BLaER1 treated with 17β-estradiol and CSF1 and Interleukin-3, amounts not matched to agents 10 nM and 100 nM (cell line): ENCODE results near the gene CCDC138.

Source experiments
- H3K27ac ChIP-seq, 11 experiments: shearing (Covaris generic); formaldehyde crosslinking; 2 replicates each; pipeline ENCODE4 v1.8.1; 2022
- H3K27me3 ChIP-seq, 11 experiments: shearing (Covaris generic); formaldehyde crosslinking; 2 replicates each; pipeline ENCODE4 v1.8.1; 2022
- H3K36me3 ChIP-seq, 11 experiments: shearing (Covaris generic); formaldehyde crosslinking; 2 replicates each; pipeline ENCODE4 v1.8.1; 2022
- H3K4me1 ChIP-seq, 10 experiments: shearing (Covaris generic); formaldehyde crosslinking; 2 replicates each; pipeline ENCODE4 v1.8.1; 2022
- H3K4me2 ChIP-seq, 11 experiments: shearing (Covaris generic); formaldehyde crosslinking; 2 replicates each; pipeline ENCODE4 v1.8.1; 2022
- H3K4me3 ChIP-seq, 10 experiments: shearing (Covaris generic); formaldehyde crosslinking; 2 replicates each; pipeline ENCODE4 v1.8.1; 2022
- H3K9ac ChIP-seq, 11 experiments: shearing (Covaris generic); formaldehyde crosslinking; 2 replicates each; pipeline ENCODE4 v1.8.1; 2022
- H3K9me3 ChIP-seq, 11 experiments: shearing (Covaris generic); formaldehyde crosslinking; replicated peaks in 1 of 11; 2 replicates each; pipeline ENCODE4 v1.8.1; 2022
- H4K20me1 ChIP-seq, 11 experiments: shearing (Covaris generic); formaldehyde crosslinking; 2 replicates each; pipeline ENCODE4 v1.8.1; 2022
- Cebpa-rat ChIP-seq, 11 experiments: shearing (Covaris generic); IDR thresholded peaks; 2 replicates each; pipeline ENCODE4 v1.8.1; 2022

CCDC138 gene

DNA sequence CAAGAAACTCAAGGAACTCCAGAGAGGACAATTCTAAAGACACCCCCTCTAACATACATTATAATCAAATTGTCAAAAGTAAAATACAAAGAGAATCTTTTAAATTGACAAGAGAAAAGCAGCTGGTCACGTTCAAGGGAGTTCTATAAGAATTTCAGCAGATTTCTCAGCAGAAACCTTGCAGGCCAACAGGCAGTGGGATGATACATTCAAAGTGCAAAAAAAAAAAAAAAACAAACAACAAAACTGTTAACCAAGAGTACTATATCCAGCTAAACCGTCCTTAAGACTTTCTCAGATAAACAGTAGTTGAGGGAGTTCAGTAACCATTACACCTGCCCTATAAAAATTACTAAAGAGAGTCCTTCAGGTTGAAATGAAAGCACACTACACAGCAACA lies 33.9 kb downstream of the CCDC138 start:
- H3K9me3 ChIP-seq: peaks cover 46 to 67% (median 58%) of the 10 kb centered on the region in 11 experiments
- no peak overlapping the region for H3K9ac ChIP-seq
- no peaks in the 10 kb centered on the region for H3K27me3 ChIP-seq
- peaks cover 0 to 27% (median 19%) of the 10 kb centered on the region in 10 experiments; a peak in 13 of 20 replicates for H3K4me1 ChIP-seq
- no peak overlapping the region for H3K4me3 ChIP-seq
- H3K27ac ChIP-seq: no peak overlapping the region
- no peak overlapping the region for H3K4me2 ChIP-seq
- no peaks in the 10 kb centered on the region for H4K20me1 ChIP-seq
- no peak for TF ChIP-seq Cebpa-rat (IDR thresholded peaks at IDR 0.05)
- peaks cover 58 to 85% (median 66%) of the 10 kb centered on the region in 11 experiments for H3K36me3 ChIP-seq

DNA sequence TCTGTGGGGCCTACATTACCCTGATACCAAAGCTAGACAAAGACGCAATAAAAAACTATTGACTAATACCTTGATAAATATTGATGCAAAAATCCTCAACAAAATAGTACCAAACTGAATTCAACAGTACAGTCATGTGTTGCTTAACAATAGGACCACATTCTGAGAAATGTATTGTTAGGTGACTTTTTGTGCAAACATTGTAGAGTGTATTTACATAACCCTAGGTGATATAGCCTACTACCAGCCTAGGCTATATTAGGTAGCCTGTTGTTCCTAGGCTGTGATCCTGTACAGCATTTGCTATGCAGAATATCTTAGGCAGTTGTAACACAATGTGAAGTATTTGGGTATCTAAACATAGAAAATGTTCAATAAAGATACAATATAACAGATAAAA lies 36.7 kb downstream of the CCDC138 start:
- no peaks in the 10 kb centered on the region for H4K20me1 ChIP-seq
- H3K4me3 ChIP-seq: no peak overlapping the region
- H3K4me2 ChIP-seq: peak overlapping the region in 8 of 11 experiments; percentile 10 to 78 (median 36); a peak in 11 of 22 replicates
- H3K4me1 ChIP-seq: peaks cover 0 to 27% (median 19%) of the 10 kb centered on the region in 10 experiments; a peak in 13 of 20 replicates
- no peaks in the 10 kb centered on the region for H3K27me3 ChIP-seq
- no peak for TF ChIP-seq Cebpa-rat (IDR thresholded peaks at IDR 0.05)
- H3K27ac ChIP-seq: no peak overlapping the region
- H3K9ac ChIP-seq: no peak overlapping the region
- H3K9me3 ChIP-seq: peaks cover 31 to 41% (median 35%) of the 10 kb centered on the region in 11 experiments
- H3K36me3 ChIP-seq: peaks cover 35 to 75% (median 43%) of the 10 kb centered on the region in 11 experiments

DNA sequence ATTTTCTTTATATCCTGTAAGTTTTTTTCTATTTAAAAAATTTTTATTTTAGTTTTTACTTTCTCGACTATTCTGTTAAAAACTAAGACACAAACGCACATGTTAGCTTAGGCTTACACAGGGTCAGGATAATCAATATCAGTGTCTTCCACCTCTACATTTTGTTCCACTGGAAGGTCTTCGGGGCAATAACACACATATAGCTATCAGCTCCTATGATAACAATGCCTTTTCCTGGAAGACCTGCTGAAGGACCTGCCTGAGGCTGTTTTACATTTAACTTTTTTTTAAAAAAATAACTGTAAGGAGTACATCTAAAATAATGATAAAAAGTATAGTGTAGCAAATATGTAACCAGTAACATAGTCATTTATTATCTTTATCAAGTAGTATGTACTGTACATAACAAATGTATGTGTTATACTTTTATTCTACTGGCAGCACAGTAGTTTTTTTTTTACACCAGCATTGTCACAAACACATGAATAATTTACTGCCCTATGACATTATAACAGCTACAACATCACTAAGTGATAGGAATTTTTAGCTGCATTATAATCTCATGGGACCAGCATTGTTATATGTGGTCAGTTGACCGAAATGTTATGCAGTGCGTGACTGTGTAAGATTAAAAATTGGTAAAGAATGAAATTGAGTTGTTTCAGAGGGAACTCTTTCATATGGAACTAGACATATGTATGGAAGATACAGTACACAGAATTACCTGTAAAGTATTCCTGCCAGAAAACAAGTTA lies 37.9 kb downstream of the CCDC138 start:
- Histone ChIP-seq H3K9me3 (peaks cover 23 to 32% (median 25%) of the 10 kb centered on the region in 11 experiments), H3K27me3 (no peaks in the 10 kb centered on the region), H3K27ac (no peak overlapping the region)

DNA sequence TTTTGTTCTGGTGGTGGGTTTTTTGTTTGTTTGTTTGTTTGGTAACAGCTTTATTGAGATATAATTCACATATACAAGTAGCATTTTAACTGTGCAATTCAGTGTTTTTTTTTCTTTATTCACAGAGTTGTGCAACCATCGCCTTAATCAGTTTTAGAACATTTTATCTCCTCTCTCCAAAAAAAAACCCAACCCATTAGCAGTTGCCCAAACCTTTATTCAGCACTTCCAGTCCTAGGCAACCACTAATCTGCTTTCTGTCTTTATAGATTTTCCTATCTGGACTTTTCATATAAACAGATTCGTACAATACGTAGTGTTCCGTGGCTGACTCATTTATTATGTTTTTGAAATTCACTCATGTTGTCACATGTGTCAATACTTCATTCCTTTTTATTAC lies 38.7 kb downstream of the CCDC138 start:
- no peak overlapping the region for H3K27ac ChIP-seq
- no peak overlapping the region for H3K4me3 ChIP-seq
- H4K20me1 ChIP-seq: no peaks in the 10 kb centered on the region
- H3K9ac ChIP-seq: no peak overlapping the region
- no peak for TF ChIP-seq Cebpa-rat (IDR thresholded peaks at IDR 0.05)
- H3K9me3 ChIP-seq: peaks cover 16 to 26% (median 21%) of the 10 kb centered on the region in 11 experiments
- H3K4me1 ChIP-seq: peaks cover 0 to 27% (median 19%) of the 10 kb centered on the region in 10 experiments; a peak in 13 of 20 replicates
- H3K4me2 ChIP-seq: peak overlapping the region in 2 of 11 experiments; percentile 65 to 78; a peak in 3 of 22 replicates
- peaks cover 17 to 55% (median 27%) of the 10 kb centered on the region in 11 experiments; a peak in 21 of 22 replicates for H3K36me3 ChIP-seq
- no peaks in the 10 kb centered on the region for H3K27me3 ChIP-seq

More for the DNA sequence above, 37.9 kb downstream of the CCDC138 start:
- H3K36me3 ChIP-seq: peaks cover 24 to 63% (median 35%) of the 10 kb centered on the region in 11 experiments
- H3K4me1 ChIP-seq: peaks cover 0 to 27% (median 19%) of the 10 kb centered on the region in 10 experiments; a peak in 13 of 20 replicates
- TF ChIP-seq Cebpa-rat (IDR thresholded peaks at IDR 0.05): no peak
- peak overlapping the region in 6 of 11 experiments; percentile 25 to 78 (median 52); a peak in 12 of 22 replicates for H3K4me2 ChIP-seq
- no peak overlapping the region for H3K9ac ChIP-seq
- no peak overlapping the region for H3K4me3 ChIP-seq
- no peaks in the 10 kb centered on the region for H4K20me1 ChIP-seq

DNA sequence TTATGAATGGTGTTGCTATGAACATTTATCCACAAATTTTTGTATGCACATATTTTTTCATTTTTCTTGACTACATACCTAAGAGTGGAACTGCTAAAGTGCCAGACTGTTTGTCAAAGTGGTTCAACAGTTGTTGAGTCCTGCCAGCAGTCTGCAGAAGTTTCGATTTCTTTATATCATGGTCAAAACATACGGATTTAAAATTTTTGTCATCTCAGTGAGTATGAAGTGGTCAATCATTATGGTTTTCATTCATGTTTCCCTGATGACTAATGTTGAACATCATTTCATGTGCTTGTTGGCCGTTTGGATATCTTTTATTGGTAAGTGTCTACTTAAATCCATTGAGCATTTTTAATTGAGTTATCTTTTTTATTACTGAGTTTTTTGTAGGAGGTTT lies 39.2 kb downstream of the CCDC138 start:
- H3K27ac ChIP-seq: no peak overlapping the region
- H3K9me3 ChIP-seq: peaks cover 11 to 25% (median 18%) of the 10 kb centered on the region in 11 experiments
- H4K20me1 ChIP-seq: no peaks in the 10 kb centered on the region
- no peaks in the 10 kb centered on the region for H3K27me3 ChIP-seq
- peaks cover 12 to 50% (median 23%) of the 10 kb centered on the region in 11 experiments; a peak in 21 of 22 replicates for H3K36me3 ChIP-seq
- no peak overlapping the region for H3K4me3 ChIP-seq
- TF ChIP-seq Cebpa-rat (IDR thresholded peaks at IDR 0.05): no peak
- H3K4me2 ChIP-seq: no peak overlapping the region
- H3K9ac ChIP-seq: no peak overlapping the region
- peaks cover 0 to 27% (median 19%) of the 10 kb centered on the region in 10 experiments; a peak in 13 of 20 replicates for H3K4me1 ChIP-seq

DNA sequence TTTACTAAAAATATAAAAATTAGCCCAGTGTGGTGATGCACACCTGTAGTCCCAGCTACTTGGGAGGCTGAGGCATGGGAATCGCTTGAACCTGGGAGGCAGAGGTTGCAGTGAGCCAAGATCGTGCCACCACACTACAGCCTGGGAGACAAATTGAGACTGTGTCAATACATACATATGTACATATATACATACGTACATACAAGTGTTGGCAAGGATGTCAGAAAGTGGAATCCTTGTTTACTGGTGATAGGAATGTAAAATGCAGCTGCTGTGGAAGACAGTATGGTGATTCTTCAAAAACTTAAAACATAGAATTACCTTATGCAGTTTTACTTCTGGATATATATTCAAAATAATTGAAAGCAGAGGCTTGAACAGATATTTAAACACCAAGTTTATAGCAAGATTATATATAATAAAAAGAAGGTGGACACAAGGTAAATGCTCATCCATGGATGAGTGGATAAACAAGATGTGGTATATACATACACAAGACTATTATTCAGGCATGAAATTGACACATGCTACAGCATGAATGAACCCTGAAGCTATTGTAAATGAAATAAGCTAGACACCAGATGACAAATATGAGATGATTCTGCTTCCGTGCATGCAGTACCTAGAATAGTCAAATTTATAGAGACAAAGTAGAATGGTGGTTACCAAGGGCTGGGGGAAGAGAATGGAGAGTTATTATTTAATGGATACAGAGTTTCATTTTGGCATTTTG lies 43.2 kb downstream of the CCDC138 start:
- no peak for TF ChIP-seq Cebpa-rat (IDR thresholded peaks at IDR 0.05)
- H3K4me3 ChIP-seq: no peak overlapping the region
- H3K27ac ChIP-seq: no peak overlapping the region
- H3K9me3 ChIP-seq: peaks cover 0 to 36% (median 25%) of the 10 kb centered on the region in 11 experiments; a peak in 17 of 22 replicates
- H3K4me2 ChIP-seq: no peak overlapping the region
- H4K20me1 ChIP-seq: no peaks in the 10 kb centered on the region
- no peak overlapping the region for H3K9ac ChIP-seq
- H3K4me1 ChIP-seq: peaks cover 0 to 12% (median 5%) of the 10 kb centered on the region in 10 experiments; a peak in 12 of 20 replicates
- peaks cover 4 to 38% (median 10%) of the 10 kb centered on the region in 11 experiments; a peak in 17 of 22 replicates for H3K36me3 ChIP-seq
- no peaks in the 10 kb centered on the region for H3K27me3 ChIP-seq

DNA sequence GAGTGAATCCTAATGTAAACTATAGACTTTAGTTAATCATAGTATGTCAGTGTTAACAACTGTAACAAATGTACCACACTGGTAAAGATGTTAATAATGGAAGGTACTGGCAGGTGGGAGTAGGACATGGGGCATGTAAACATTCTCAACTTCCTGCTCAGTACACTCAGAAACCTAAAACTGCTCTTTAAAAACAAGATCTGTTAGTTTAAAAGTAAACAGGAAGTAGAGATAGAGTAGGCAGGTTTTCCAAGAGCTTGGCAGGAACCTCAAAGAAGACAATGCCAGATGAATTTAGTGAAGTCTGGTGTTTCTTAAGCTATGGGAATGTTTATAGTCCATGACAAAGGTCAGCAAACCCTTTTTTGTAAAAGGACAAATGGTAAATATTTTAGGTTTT lies 46.6 kb downstream of the CCDC138 start:
- peaks cover 0 to 7% (median 2%) of the 10 kb centered on the region in 10 experiments; a peak in 4 of 20 replicates for H3K4me1 ChIP-seq
- peaks cover 25 to 61% (median 51%) of the 10 kb centered on the region in 11 experiments for H3K9me3 ChIP-seq
- H4K20me1 ChIP-seq: no peaks in the 10 kb centered on the region
- H3K4me3 ChIP-seq: no peak overlapping the region
- no peak overlapping the region for H3K9ac ChIP-seq
- no peak for TF ChIP-seq Cebpa-rat (IDR thresholded peaks at IDR 0.05)
- H3K36me3 ChIP-seq: peaks cover 0 to 48% (median 24%) of the 10 kb centered on the region in 11 experiments; a peak in 18 of 22 replicates
- no peak overlapping the region; a peak in 1 of 22 replicates for H3K27ac ChIP-seq
- H3K4me2 ChIP-seq: peak overlapping the region in 1 of 11 experiments; percentile 16; a peak in 1 of 22 replicates
- no peaks in the 10 kb centered on the region for H3K27me3 ChIP-seq

DNA sequence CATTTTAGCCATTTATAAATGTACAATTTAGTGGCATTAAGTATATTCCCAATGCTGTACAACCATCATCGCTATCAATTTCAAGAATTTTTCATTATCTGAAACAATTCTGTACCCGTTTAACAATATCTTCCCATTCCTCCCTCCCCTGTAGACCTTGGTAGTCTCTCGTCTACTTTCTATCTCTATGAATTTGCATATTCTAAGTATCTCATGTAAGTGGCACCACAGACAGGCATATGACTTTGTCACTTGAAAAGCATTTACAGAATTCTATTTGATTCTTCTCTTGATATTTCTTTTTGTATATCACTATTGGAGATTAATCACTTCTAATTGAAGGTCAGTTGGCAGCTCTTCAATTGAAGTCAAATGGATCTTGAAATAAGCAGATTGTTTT lies 48.0 kb downstream of the CCDC138 start:
- TF ChIP-seq Cebpa-rat (IDR thresholded peaks at IDR 0.05): no peak
- H3K4me1 ChIP-seq: peaks cover 0 to 7% (median 2%) of the 10 kb centered on the region in 10 experiments; a peak in 4 of 20 replicates
- H3K4me3 ChIP-seq: no peak overlapping the region
- no peak overlapping the region for H3K9ac ChIP-seq
- peaks cover 26 to 66% (median 56%) of the 10 kb centered on the region in 11 experiments for H3K9me3 ChIP-seq
- no peak overlapping the region for H3K4me2 ChIP-seq
- no peak overlapping the region for H3K27ac ChIP-seq
- no peaks in the 10 kb centered on the region for H3K27me3 ChIP-seq
- peaks cover 0 to 43% (median 27%) of the 10 kb centered on the region in 11 experiments; a peak in 19 of 22 replicates for H3K36me3 ChIP-seq
- H4K20me1 ChIP-seq: no peaks in the 10 kb centered on the region
